HepG2 (cell line): ENCODE measurements around the gene CD248. TPM values are rescaled to one million over a fixed set of nuclear protein-coding genes. Genes with fewer than 3 reads are reported as not detected.

Experiments used
- ADNP ChIP-seq: sonication (generic); formaldehyde crosslinking; IDR thresholded peaks from 2 replicates; pipeline ENCODE4 v1.4.0; 2020; ENCODE audit warnings: missing genetic modification reagents
- CBX1 ChIP-seq: IDR thresholded peaks from one replicate; pipeline ENCODE4 v1.6.1; 2016; ENCODE audit warnings: antibody characterized with exemption, low read depth
- EHMT2 ChIP-seq: fragments of 200-600 bp; sonication (generic); IDR thresholded peaks from 2 replicates; pipeline ENCODE4 v1.7.0; 2017; ENCODE audit warnings: antibody characterized with exemption, low read depth, low read length, borderline replicate concordance
- ERF ChIP-seq: IDR thresholded peaks from 2 replicates; pipeline ENCODE4 v1.6.1; 2018; ENCODE audit warnings: missing biosample characterization, missing genetic modification reagents
- FOXP4 ChIP-seq: sonication (generic); formaldehyde crosslinking; IDR thresholded peaks from 2 replicates; pipeline ENCODE4 v1.4.0; 2020; ENCODE audit warnings: missing genetic modification reagents
- HNF4A ChIP-seq: sonication (generic); formaldehyde crosslinking; IDR thresholded peaks from 2 replicates; pipeline ENCODE4 v1.4.0; 2020; ENCODE audit warnings: missing genetic modification reagents
- KAT2B ChIP-seq: fragments of 150-350 bp; IDR thresholded peaks from 2 replicates; pipeline ENCODE4 v1.6.1; 2014; ENCODE audit warnings: low read depth, low read length, borderline replicate concordance
- NRL ChIP-seq: sonication (generic); formaldehyde crosslinking; IDR thresholded peaks from 2 replicates; pipeline ENCODE4 v1.5.0; 2020; ENCODE audit warnings: missing genetic modification reagents, mild to moderate bottlenecking, moderate library complexity, borderline replicate concordance
- PLSCR1 ChIP-seq: sonication (generic); formaldehyde crosslinking; IDR thresholded peaks from 2 replicates; pipeline ENCODE4 v1.5.0; 2020; ENCODE audit warnings: missing genetic modification reagents, mild to moderate bottlenecking, borderline replicate concordance
- POLR2G ChIP-seq: fragments of 200-400 bp; formaldehyde crosslinking; IDR thresholded peaks from 2 replicates; pipeline ENCODE4 v1.6.1; 2018; ENCODE audit warnings: mild to moderate bottlenecking, low read depth, low read length, moderate library complexity
- PRDM15 ChIP-seq: sonication (generic); formaldehyde crosslinking; IDR thresholded peaks from 2 replicates; pipeline ENCODE4 v1.4.0; 2020; ENCODE audit warnings: missing genetic modification reagents
- REXO4 ChIP-seq: sonication (generic); formaldehyde crosslinking; IDR thresholded peaks from 2 replicates; pipeline ENCODE4 v1.8.0; 2022; ENCODE audit warnings: missing genetic modification reagents, mild to moderate bottlenecking, borderline replicate concordance
- RNF219 ChIP-seq: sonication (generic); formaldehyde crosslinking; IDR thresholded peaks from 2 replicates; pipeline ENCODE4 v1.5.0; 2020; ENCODE audit warnings: mild to moderate bottlenecking, missing genetic modification reagents
- ZBTB1 ChIP-seq: sonication (generic); formaldehyde crosslinking; IDR thresholded peaks from 2 replicates; pipeline ENCODE4 v1.4.0; 2020; ENCODE audit warnings: missing genetic modification reagents, borderline replicate concordance
- ZNF10 ChIP-seq: sonication (generic); formaldehyde crosslinking; IDR thresholded peaks from 2 replicates; pipeline ENCODE4 v1.4.0; 2020; ENCODE audit warnings: mild to moderate bottlenecking, low read depth, missing genetic modification reagents, borderline replicate concordance
- ZNF326 ChIP-seq: sonication (generic); formaldehyde crosslinking; IDR thresholded peaks from 2 replicates; pipeline ENCODE4 v1.4.0; 2020; ENCODE audit warnings: missing genetic modification reagents, borderline replicate concordance
- ZNF841 ChIP-seq: sonication (generic); formaldehyde crosslinking; IDR thresholded peaks from 2 replicates; pipeline ENCODE4 v1.8.1; 2023; ENCODE audit warnings: missing genetic modification reagents, borderline replicate concordance
- polyA plus RNA-seq, 8 experiments: library from polyadenylated mRNA; depleted of rRNA in 3 of 8; stranded (reverse) in 7 of 8; unstranded in 1 of 8; fragments of >200 nt; fragmentation: Illumina TruSeq in 4 of 8; extraction: Trizol in 4 of 8; gene quantifications; 2 replicates each; pipeline versions ENCODE4 v1.2.1 to v1.2.3, GENCODE V29; 2011 to 2016; ENCODE audit warnings: low read depth in 4 of 8, missing spikeins in 1 of 8, mixed read lengths in 1 of 8; ENCODE audit not compliant: insufficient read depth in 1 of 8
- total RNA-seq, 5 experiments: library from RNA; depleted of rRNA; stranded (reverse); fragments of >200 nt; fragmentation: Illumina TruSeq; extraction: Trizol; gene quantifications; 2 replicates each; pipeline ENCODE4 v1.2.3, GENCODE V29; 2016; ENCODE audit warnings: low read depth in 1 of 5

CD248 gene
- total and polyA plus RNA-seq, 2 of the 13 experiments (the other 11 are each of a cell fraction or from before 2014, with no cell fraction given): 0.25 to 0.35 TPM

- TF ChIP-seq ZNF10 (CRISPR knock-in tag) (no peak), REXO4 (CRISPR knock-in tag) (no peak), PLSCR1 (CRISPR knock-in tag) (no peak), ZNF841 (CRISPR knock-in tag) (no peak), RNF219 (CRISPR knock-in tag) (no peak), EHMT2 (no peak), KAT2B (no peak), ERF (CRISPR knock-in tag) (peak; percentile 63; the same call in 1 of the 2 replicates), FOXP4 (no peak), PRDM15 (CRISPR knock-in tag) (no peak), POLR2G (peak; percentile 58), ADNP (CRISPR knock-in tag) (no peak), NRL (CRISPR knock-in tag) (peak; percentile 50; the same call in 1 of the 2 replicates), HNF4A (CRISPR knock-in tag) (no peak), ZBTB1 (CRISPR knock-in tag) (no peak), ZNF326 (CRISPR knock-in tag) (peak; percentile 98), CBX1 (no peak)
Observed at GRCh38 chr11:66282468-66283455, 34.1 kb downstream of the CD248 start (continued).
